ENCODE data around the gene RAB11FIP3. TPM values are rescaled to one million over a fixed set of nuclear protein-coding genes. Genes with fewer than 3 reads are reported as not detected.

Gene RAB11FIP3
- total RNA-seq, 2 donors from 2014 or later: 19.9 to 43.8 TPM

DNA sequence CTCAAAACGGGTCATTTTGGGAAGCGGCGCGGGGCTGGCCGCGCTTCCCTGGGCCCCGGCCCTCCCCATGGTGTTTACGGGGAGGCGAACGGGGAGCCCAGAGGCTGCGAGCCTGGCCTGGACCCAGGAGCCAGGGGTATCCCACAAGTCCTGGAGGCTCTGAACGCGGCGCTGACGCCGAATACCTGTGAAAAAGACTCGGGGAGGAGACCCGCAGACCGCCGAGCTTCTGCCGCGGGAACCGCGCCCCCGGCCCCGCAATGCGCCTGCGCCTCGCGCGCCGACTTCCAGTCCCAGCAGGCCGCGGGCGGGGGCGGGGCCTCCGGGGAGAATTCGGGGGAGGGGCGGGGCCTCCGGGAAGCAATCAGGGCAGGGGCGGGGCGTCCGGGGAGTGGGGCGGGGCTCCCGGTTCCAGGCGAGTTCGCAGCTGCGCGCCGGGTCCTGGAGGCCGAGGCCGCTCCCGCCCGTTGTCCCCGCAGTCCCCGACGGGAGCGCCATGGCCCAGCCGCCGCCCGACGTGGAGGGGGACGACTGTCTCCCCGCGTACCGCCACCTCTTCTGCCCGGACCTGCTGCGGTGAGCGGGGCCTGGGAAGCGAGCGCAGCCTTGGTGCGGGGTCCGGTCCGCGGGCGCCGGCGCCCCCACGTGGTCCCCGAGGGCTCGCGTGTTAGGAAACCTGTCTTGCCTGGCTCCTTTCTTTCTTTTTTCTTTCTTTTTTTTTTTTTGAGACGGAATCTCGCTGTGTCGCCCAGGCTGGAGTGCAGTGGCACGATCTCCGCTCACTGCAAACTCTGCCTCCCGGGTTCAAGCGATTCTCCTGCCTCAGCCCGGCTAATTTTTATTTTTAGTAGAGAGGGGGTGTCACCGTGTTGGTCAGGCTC lies 23.7 kb upstream of the RAB11FIP3 start, which contains the start of gene DECR2:
TSS of gene DECR2 (plus strand) at position 418 of the 881 bp plus-strand sequence. CDS start at position 497, 79 bp downstream.
- TF ChIP-seq, protein P1, sequence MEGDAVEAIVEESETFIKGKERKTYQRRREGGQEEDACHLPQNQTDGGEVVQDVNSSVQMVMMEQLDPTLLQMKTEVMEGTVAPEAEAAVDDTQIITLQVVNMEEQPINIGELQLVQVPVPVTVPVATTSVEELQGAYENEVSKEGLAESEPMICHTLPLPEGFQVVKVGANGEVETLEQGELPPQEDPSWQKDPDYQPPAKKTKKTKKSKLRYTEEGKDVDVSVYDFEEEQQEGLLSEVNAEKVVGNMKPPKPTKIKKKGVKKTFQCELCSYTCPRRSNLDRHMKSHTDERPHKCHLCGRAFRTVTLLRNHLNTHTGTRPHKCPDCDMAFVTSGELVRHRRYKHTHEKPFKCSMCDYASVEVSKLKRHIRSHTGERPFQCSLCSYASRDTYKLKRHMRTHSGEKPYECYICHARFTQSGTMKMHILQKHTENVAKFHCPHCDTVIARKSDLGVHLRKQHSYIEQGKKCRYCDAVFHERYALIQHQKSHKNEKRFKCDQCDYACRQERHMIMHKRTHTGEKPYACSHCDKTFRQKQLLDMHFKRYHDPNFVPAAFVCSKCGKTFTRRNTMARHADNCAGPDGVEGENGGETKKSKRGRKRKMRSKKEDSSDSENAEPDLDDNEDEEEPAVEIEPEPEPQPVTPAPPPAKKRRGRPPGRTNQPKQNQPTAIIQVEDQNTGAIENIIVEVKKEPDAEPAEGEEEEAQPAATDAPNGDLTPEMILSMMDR (IDR thresholded peaks at IDR 0.05): peak; percentile 50 to 78
- peaks cover 0 to 16% of the 10 kb centered on the region in 2 donors for H3K4me1 ChIP-seq
- no peaks in the 10 kb centered on the region for H3K27me3 ChIP-seq
- peak within 1 kb of the TSS; percentile 90 to 95 for H3K27ac ChIP-seq
- peak within 1 kb of the TSS; percentile 71 to 77 for H3K4me3 ChIP-seq
- DNase-seq (ENCODE audit: low spot score): peak; percentile 93
- H3K36me3 ChIP-seq: no peaks in the 10 kb centered on the region
- H3K9me3 ChIP-seq: no peaks in the 10 kb centered on the region

DNA sequence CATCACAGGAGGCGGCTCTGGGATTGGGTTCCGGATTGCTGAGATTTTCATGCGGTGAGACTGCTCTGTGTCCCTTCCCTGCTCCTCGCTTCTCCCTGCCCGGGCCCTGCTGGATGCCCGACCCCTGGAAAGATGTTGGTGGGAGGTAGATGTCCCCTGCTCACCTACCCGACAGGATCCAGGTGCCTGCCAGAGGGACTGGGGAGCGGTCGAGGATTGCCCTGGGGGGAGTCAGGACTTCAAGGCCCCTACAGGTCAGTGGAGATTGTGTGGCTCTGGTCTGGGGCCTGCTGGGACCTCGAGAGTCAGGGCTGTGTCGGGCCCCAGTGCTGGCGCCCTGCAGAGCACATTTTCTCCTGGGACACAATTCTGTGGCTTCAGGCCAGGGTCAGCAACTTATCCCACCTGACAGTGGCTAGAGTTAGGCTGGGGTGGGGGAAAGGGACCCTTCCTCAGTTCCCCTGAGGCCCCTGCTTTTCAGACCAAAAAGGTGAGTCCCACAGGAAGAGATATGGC lies 20.4 kb upstream of the RAB11FIP3 start:
- TF ChIP-seq, protein P1 (IDR thresholded peaks at IDR 0.05): no peak
- H3K4me3 ChIP-seq: no peak overlapping the region
- H3K36me3 ChIP-seq: no peaks in the 10 kb centered on the region
- H3K27ac ChIP-seq: no peak overlapping the region
- no peaks in the 10 kb centered on the region for H3K9me3 ChIP-seq
- DNase-seq (ENCODE audit: low spot score): no peak
- H3K27me3 ChIP-seq: no peaks in the 10 kb centered on the region
- peaks cover 0 to 10% of the 10 kb centered on the region in 2 donors for H3K4me1 ChIP-seq

DNA sequence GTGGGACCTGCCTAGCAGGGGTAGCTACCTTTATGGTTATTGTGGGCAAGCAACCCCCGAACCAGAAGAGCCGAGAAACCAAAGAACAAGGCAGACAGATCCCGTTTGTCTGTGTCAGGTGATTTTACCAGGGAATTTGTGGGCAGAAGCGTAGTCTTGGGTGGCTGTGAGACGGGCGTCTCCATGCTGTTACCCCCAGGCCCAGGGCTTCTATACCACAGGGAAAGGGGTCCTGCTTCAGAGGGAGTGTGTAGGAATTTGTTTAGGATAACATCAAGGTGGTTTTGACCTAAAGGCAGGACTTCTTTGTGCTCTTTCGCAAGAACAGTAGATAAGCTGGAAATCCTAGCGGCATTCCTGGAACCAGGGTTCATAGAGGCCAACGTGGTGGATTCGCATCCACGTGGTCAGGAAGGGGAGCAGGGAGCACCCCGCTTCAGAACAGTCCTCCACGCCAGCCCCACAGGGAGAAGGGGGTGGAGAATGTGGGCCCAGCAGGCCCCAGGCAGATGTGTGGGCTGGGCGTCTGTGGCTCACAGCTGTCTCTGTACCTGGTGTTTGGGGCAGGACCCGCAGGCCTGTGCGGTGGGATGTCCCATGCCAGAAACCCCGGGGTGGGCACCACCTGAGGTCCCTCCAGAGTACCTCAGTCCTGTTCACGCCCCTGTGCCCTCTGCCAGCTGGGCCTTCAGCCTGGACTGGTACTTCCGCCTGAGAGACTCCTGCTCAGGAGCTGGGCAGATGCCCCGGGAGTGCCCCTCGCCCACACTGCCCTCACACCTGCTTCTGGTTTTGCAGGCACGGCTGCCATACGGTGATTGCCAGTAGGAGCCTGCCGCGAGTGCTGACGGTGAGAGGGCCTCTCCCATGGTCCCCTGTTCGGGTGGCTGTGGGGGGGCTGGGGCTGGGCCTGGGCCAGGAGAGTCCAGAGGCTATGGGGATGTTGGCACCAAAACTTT lies 19.6 kb upstream of the RAB11FIP3 start:
- no peaks in the 10 kb centered on the region for H3K9me3 ChIP-seq
- TF ChIP-seq, protein P1 (IDR thresholded peaks at IDR 0.05): no peak
- H3K36me3 ChIP-seq: no peaks in the 10 kb centered on the region
- no peak overlapping the region for H3K27ac ChIP-seq
- no peak for DNase-seq (ENCODE audit: low spot score)
- H3K4me1 ChIP-seq: peaks cover 0 to 5% of the 10 kb centered on the region in 2 donors
- no peak overlapping the region for H3K4me3 ChIP-seq
- H3K27me3 ChIP-seq: no peaks in the 10 kb centered on the region

DNA sequence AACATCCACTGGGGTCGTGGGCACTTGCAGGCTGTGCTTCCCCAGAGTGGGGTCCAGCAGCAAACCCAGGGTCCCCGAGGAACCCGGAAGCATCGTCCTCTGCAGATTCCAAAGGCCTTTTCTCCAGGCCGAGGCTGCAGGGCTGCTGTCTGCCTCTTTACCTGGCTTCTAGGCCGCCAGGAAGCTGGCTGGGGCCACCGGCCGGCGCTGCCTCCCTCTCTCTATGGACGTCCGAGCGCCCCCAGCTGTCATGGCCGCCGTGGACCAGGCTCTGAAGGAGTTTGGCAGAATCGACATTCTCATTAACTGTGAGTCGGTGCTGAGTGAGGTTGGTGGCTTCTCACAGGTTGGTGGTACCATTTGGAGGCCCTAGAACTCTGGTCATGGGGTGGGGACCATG lies 18.2 kb upstream of the RAB11FIP3 start:
- no peak overlapping the region for H3K4me3 ChIP-seq
- peaks cover 0 to 1% of the 10 kb centered on the region in 2 donors for H3K4me1 ChIP-seq
- no peaks in the 10 kb centered on the region for H3K9me3 ChIP-seq
- H3K36me3 ChIP-seq: peaks cover 5% of the 10 kb centered on the region
- H3K27me3 ChIP-seq: no peaks in the 10 kb centered on the region
- no peak overlapping the region for H3K27ac ChIP-seq
- TF ChIP-seq, protein P1 (IDR thresholded peaks at IDR 0.05): no peak
- DNase-seq (ENCODE audit: low spot score): no peak

DNA sequence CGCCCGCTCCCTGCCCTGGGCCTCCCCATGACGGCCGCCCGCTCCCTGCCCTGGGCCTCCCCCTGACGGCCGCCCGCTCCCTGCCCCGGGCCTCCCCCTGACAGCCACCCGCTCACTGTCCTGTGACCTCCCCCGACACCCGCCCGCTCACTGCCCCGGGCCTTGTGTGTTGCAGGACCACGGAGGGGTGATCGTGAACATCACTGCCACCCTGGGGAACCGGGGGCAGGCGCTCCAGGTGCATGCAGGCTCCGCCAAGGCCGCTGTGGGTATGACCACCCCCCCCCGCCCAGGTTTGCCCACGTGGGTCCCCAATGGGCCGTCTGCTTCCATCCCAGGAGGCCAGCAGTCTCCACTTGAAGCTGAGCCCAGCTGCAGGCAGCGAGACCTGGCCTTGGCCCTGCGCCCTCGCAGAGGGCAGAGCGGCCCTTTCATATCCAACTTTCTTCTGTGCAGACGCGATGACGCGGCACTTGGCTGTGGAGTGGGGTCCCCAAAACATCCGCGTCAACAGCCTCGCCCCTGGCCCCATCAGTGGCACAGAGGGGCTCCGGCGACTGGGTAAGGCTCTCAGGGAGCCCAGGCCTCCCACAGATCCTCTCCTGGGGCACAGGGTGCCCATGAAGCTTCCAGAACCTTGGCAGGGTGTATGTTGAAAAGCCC lies 14.8 kb upstream of the RAB11FIP3 start:
- Histone ChIP-seq H3K4me1 (no peaks in the 10 kb centered on the region), H3K36me3 (peaks cover 5% of the 10 kb centered on the region), H3K4me3 (no peak overlapping the region), H3K27me3 (no peaks in the 10 kb centered on the region), H3K27ac (no peak overlapping the region), H3K9me3 (no peaks in the 10 kb centered on the region)
- TF ChIP-seq, protein P1 (IDR thresholded peaks at IDR 0.05): no peak
- DNase-seq (ENCODE audit: low spot score): no peak

Data from right atrium auricular region (tissue), 2 donors.